Mucosa of rectum (tissue), 2 donors: ENCODE results near the gene CNIH4.

ENCODE experiments used
- H3K27ac ChIP-seq, 2 donors: one replicate each; pipeline ENCODE4 v1.7.0; 2013; ENCODE audit warnings: inconsistent platforms in 2 of 2, low read depth in 2 of 2, low read length in 2 of 2
- H3K27me3 ChIP-seq, 2 donors: one replicate each; pipeline ENCODE4 v1.7.0; 2013; ENCODE audit warnings: low read length in 2 of 2; ENCODE audit not compliant: control insufficient read depth in 2 of 2, insufficient read depth in 2 of 2
- H3K36me3 ChIP-seq, 2 donors: one replicate each; pipeline ENCODE4 v1.7.0; 2013; ENCODE audit warnings: low read length in 2 of 2; ENCODE audit not compliant: control insufficient read depth in 2 of 2, insufficient read depth in 2 of 2
- H3K4me1 ChIP-seq, 2 donors: one replicate each; pipeline ENCODE4 v1.7.0; 2013; ENCODE audit warnings: low read length in 2 of 2, mild to moderate bottlenecking in 1 of 2; ENCODE audit not compliant: control insufficient read depth in 2 of 2, insufficient read depth in 2 of 2
- H3K4me3 ChIP-seq, 2 donors: one replicate each; pipeline ENCODE4 v1.7.0; 2013; ENCODE audit warnings: low read length in 2 of 2
- H3K9ac ChIP-seq, 2 donors: one replicate each; pipeline ENCODE4 v1.7.0; 2013; ENCODE audit warnings: low read length in 2 of 2, low read depth in 1 of 2, mild to moderate bottlenecking in 1 of 2
- H3K9me3 ChIP-seq, 2 donors: one replicate each; pipeline ENCODE4 v1.7.0; 2013; ENCODE audit warnings: low read length in 2 of 2; ENCODE audit not compliant: control insufficient read depth in 2 of 2
- donor health status: healthy.
- donor health status: Normal muscosa, but diverticular disease.

CNIH4 gene

DNA sequence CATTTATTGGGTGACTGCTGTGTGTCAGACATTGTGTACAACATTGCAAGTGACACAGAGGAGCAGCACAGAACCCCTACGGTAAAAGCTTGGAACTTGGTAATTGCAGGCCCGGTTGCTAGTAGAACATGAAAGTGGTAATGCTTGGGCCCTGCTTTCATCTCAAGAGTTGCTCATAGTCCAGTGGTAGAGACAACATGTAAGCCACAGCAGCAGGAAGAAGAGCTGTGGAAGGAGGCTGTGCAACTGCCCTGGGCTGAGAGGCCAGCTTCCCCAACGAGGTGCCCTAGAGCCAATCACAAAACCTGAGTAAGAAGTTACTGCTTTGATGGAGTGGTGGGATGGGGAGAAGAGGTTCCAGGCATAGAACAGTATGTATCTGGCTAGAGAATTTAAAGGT lies 18.4 kb downstream of the CNIH4 start:
- Histone ChIP-seq H3K9ac (no peak overlapping the region), H3K4me3 (no peak overlapping the region), H3K4me1 (peaks cover 0 to 11% of the 10 kb centered on the region in 2 donors), H3K36me3 (peaks cover 37 to 56% of the 10 kb centered on the region in 2 donors), H3K27ac (no peak overlapping the region), H3K9me3 (no peaks in the 10 kb centered on the region), H3K27me3 (no peaks in the 10 kb centered on the region)

DNA sequence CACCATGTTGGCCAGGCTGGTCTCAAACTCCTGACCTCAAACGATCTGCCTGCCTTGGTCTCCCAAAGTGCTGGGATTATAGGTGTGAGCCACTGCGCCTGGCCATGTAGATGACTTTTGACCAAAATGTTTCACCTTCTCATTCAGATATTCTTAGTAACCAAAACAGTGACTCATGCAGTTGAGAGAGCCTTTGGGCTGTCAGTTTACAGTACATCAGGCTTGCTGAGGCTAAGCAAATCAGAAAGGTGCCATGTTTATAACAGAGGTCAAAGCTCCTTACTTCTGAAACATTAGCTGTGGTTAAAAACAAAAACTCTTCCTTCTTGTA lies 21.0 kb downstream of the CNIH4 start:
- no peaks in the 10 kb centered on the region for H3K9me3 ChIP-seq
- peaks cover 0 to 11% of the 10 kb centered on the region in 2 donors for H3K4me1 ChIP-seq
- H3K36me3 ChIP-seq: peaks cover 17 to 37% of the 10 kb centered on the region in 2 donors
- no peaks in the 10 kb centered on the region for H3K27me3 ChIP-seq
- H3K27ac ChIP-seq: no peak overlapping the region
- no peak overlapping the region for H3K4me3 ChIP-seq
- H3K9ac ChIP-seq: no peak overlapping the region

DNA sequence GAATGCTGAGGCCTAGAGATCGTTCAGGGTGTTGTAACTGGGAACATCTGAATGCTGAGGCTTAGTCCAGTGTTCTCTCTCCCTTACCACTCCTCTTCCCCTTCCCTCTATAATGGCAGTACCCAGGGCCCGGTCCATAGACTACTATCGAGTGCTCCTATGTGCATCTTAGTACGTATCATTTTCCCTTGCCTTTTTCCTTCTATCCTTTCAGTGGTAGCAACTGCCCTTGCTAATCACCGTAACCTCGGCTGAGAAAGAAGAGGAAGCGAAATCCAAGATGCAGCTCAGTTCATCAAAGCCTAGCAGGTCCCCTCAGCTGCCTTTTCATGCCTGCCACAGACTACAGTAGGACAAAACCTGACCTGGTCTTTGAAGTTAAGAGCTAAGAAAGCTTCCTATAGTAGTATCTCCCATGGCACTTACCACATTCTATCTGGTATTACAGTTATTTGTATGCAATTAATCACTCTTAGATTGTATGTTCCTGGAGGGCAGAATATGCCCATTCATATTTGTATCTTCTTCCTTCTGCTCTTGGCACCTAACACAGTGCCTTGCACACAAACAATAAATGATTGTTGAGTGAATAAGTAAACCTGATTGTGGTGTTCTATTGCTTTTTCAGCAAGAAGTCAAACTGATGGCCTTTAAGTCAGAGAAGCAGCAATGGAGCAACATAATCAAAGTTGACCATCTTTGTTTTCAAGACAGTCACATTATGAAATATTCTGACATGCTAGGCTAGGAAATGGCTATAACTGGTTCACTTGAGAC lies 22.4 kb downstream of the CNIH4 start:
- Histone ChIP-seq H3K4me1 (peaks cover 0 to 11% of the 10 kb centered on the region in 2 donors), H3K27ac (no peak overlapping the region), H3K9ac (no peak overlapping the region), H3K27me3 (no peaks in the 10 kb centered on the region), H3K36me3 (peaks cover 15 to 32% of the 10 kb centered on the region in 2 donors), H3K4me3 (no peak overlapping the region), H3K9me3 (no peaks in the 10 kb centered on the region)

DNA sequence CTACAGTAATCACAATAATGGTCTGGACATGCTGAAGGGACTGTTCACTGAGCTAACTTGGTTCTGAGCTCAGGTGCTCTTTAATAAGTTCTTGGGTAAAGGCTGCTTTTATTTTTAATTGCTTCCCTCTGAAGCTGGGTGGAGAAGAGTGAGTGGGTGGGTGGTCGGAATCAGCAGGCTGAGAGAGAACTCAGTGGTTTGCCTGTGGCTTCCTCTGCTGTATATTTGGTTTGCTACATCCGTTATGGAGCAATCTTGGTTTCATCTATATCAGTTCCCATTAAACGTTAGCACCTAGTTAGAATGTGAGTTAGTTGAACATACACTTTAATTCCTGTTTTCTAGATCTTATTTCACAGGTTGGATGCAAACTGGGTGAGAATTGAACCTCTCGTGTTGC lies 23.3 kb downstream of the CNIH4 start:
- H3K9me3 ChIP-seq: no peaks in the 10 kb centered on the region
- H3K9ac ChIP-seq: no peak overlapping the region
- H3K36me3 ChIP-seq: peaks cover 15 to 32% of the 10 kb centered on the region in 2 donors
- H3K27ac ChIP-seq: no peak overlapping the region
- H3K4me3 ChIP-seq: no peak overlapping the region
- H3K4me1 ChIP-seq: peaks cover 0 to 11% of the 10 kb centered on the region in 2 donors
- no peaks in the 10 kb centered on the region for H3K27me3 ChIP-seq

DNA sequence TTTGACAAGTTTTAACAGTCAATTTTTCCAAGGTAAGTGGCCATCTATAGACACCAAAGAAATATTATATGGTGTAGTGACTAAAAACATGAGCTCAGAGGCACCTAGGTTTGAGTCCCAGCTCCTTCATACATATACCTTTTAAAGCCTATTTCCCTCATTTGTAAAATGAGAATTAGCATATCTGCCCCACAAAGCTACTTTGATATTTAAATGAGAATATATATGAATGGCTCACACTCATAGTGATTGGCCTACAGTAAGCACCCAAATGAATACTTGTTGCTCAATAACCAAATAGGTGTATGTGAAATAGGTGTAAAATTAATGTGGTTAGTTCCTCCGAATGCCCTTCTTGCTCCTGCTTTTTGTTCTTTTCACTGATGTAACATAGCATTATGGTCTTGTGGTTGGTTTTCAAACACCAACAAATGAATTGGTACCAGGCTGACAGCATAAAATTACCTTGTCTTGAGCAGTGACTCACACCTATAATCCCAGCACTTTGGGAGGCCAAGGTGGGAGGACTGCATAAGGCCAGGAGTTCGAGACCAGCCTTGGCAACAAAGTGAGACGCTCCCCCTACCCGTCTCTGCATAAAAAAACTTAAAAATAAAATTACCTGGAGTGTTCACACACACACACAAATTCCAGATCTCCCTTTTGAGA lies 25.3 kb downstream of the CNIH4 start:
- Histone ChIP-seq H3K9me3 (no peaks in the 10 kb centered on the region), H3K27me3 (no peaks in the 10 kb centered on the region), H3K4me1 (peaks cover 0 to 5% of the 10 kb centered on the region in 2 donors), H3K4me3 (no peak overlapping the region), H3K36me3 (peaks cover 7 to 15% of the 10 kb centered on the region in 2 donors), H3K27ac (no peak overlapping the region), H3K9ac (no peak overlapping the region)

DNA sequence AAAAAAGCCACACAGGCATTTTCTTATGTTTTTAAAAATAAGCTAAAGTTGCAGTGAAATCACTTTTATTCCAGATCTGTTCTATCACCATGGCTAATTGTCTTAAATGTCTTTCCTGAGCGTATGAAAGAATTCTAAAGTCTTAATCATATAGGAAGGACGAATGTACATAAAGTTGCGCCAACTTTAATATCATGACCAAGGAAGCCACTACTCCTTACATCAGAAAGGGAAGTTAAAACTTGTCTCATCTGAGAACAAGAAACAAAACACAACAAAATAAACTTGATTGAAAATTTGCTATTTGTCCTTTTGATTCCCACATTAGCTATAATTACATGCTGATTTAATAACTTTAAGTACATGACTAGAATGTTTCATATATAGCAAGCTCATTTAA lies 26.5 kb downstream of the CNIH4 start:
- Histone ChIP-seq H3K9me3 (no peaks in the 10 kb centered on the region), H3K27me3 (no peaks in the 10 kb centered on the region), H3K36me3 (peaks cover 9 to 11% of the 10 kb centered on the region in 2 donors), H3K4me3 (no peak overlapping the region), H3K4me1 (no peaks in the 10 kb centered on the region), H3K27ac (no peak overlapping the region), H3K9ac (no peak overlapping the region)

DNA sequence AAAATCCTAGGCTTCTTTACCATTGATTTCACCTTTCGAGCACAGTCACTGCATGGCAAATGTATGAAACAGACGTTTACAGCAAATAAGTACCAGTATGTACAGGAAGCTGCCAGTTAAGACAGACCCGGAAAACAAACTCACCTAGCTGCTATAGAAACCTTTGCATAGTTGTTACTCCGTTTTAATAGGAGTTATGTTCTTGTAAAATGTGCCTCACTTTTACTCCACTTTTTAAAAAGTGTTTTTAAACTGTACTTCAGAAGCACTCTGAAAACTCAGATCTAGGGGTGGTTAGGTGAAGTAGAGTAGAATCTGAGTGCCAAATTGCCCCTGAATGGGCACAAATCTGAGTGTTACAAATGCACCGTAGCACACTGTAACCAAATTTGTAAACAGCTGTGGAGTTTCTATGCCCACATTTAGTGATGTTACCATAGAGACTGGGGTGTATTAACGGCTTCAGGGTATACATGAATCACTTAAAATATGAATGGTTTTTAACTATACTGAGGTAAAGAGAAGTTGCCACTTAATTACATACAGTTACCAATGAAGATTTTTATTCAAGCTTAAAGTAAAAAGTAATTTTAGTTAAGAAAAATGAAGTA lies 30.7 kb downstream of the CNIH4 start:
- no peak overlapping the region for H3K27ac ChIP-seq

DNA sequence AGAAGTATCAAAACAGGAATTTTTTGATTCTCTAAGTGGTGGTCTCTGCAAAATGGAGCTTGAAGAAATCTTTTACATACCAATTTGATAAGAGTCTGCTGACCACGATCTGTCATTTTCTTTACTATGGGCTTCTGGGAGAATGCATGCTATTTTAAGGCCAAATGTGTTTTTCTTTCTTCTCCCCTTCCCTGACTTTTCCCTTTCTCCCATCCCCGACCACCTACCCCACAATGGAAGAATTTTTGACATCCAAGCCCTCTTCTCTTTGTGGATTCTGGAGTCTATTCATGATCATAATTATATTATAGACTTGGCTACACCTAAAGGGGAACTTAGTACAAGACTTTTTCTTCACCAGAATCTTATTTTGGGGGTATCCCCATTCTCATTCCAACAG lies 31.3 kb downstream of the CNIH4 start:
- Histone ChIP-seq H3K9me3 (no peaks in the 10 kb centered on the region), H3K27ac (no peak overlapping the region), H3K9ac (no peak overlapping the region), H3K27me3 (no peaks in the 10 kb centered on the region), H3K4me1 (no peaks in the 10 kb centered on the region), H3K36me3 (peaks cover 39 to 41% of the 10 kb centered on the region in 2 donors), H3K4me3 (no peak overlapping the region)

More for the DNA sequence above, 30.7 kb downstream of the CNIH4 start:
- H3K27me3 ChIP-seq: no peaks in the 10 kb centered on the region
- H3K4me3 ChIP-seq: no peak overlapping the region
- H3K4me1 ChIP-seq: no peaks in the 10 kb centered on the region
- H3K9ac ChIP-seq: no peak overlapping the region
- H3K36me3 ChIP-seq: peaks cover 33 to 35% of the 10 kb centered on the region in 2 donors
- no peaks in the 10 kb centered on the region for H3K9me3 ChIP-seq

DNA sequence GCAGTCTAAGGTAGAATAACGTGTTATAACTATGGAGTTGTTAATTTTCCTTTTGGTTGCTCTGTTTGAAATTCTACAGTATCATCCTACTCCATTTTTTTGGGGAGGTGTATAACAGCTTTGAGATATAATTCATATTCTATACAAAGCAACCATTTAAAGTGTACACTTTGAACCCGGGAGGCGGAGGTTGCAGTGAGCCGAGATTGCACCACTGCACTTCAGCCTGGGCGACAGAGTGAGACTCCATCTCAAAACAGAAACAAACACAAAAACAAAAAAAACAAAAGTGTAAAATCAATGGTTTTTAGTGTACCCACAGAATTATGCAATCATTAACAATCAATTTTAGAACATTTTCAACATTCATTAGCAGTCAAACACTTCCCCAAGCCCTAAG lies 33.8 kb downstream of the CNIH4 start:
- Histone ChIP-seq H3K9ac (no peak overlapping the region), H3K9me3 (no peaks in the 10 kb centered on the region), H3K4me3 (no peak overlapping the region), H3K27me3 (no peaks in the 10 kb centered on the region), H3K4me1 (no peaks in the 10 kb centered on the region), H3K27ac (no peak overlapping the region), H3K36me3 (peaks cover 55 to 58% of the 10 kb centered on the region in 2 donors)
